Activated T-helper 1 cell treated with anti-CD3 and anti-CD28 coated beads, Interleukin-12 subunit alpha, Interleukin-12 subunit beta, Interleukin-2, Interleukin-4 antibody, amounts not matched to agents 30 ng/mL and 10 ng/mL and 1 ng/mL, durations not matched to agents 14 hours and 24 hours and 36 hours (primary cell): ENCODE data around the gene EIF3M. TPM values are rescaled to one million over a fixed set of nuclear protein-coding genes. Genes with fewer than 3 reads are reported as not detected.
"Not testable (repeated sequence)": the region's sequence is repeated elsewhere in the genome, so short reads cannot be mapped to it uniquely, and the experiment has no call there.

Experiments used
- DNase-seq: peaks from one replicate; pipeline ENCODE4 v3.0.0; 2021; ENCODE audit warnings: low spot score
- H3K27ac Mint-ChIP-seq: one replicate; pipeline ENCODE4 v1.8.0; 2021; ENCODE audit warnings: mild to moderate bottlenecking, mixed read lengths
- H3K27me3 Mint-ChIP-seq: one replicate; pipeline ENCODE4 v1.8.0; 2022; ENCODE audit warnings: mild to moderate bottlenecking, moderate library complexity, mixed read lengths; ENCODE audit not compliant: insufficient read depth
- H3K36me3 Mint-ChIP-seq: one replicate; pipeline ENCODE4 v1.8.0; 2021; ENCODE audit warnings: low read depth, mixed read lengths
- H3K4me1 Mint-ChIP-seq: one replicate; pipeline ENCODE4 v1.8.0; 2021; ENCODE audit warnings: low read depth, mixed read lengths
- H3K4me3 Mint-ChIP-seq: one replicate; pipeline ENCODE4 v1.8.0; 2021; ENCODE audit warnings: mild to moderate bottlenecking, moderate library complexity, mixed read lengths
- H3K9me3 Mint-ChIP-seq: one replicate; pipeline ENCODE4 v1.8.0; 2021; ENCODE audit warnings: mixed read lengths
- intact Hi-C: fragments of 100-400 bp; cut with micrococcal nuclease; formaldehyde crosslinking; loops from one replicate; pipeline ENCODE4 v1.15.1; 2024
- total RNA-seq: library from RNA; stranded (reverse); gene quantifications from 2 replicates; pipeline ENCODE4 v1.2.3, GENCODE V29; 2022

Gene EIF3M
- total RNA-seq, 1 donor from 2014 or later: 315 TPM

DNA sequence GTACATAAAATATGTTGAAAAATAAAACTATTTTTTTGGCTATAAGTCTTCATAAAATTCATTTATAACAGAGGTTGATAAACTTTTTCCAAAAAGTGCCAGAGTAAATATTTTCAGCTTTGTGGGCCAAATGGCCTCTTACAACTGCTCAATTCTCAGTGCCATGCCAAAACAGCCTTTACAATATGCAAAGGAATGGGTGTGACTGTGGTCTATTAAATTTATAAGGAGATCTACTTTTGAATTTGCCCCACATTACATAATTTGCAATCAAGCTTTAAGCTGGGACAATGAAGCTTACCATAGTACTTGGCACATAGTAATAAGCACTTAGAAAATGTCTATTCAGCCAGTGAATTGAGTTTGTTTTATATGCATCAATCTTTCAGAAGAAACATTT, 22.6 kb downstream of the EIF3M start:
- Mint-ChIP-seq H3K27ac (no peak overlapping the region), H3K27me3 (no peaks in the 10 kb centered on the region), H3K36me3 (peaks cover 38% of the 10 kb centered on the region), H3K4me3 (no peak overlapping the region), H3K9me3 (peaks cover 14% of the 10 kb centered on the region), H3K4me1 (no peaks in the 10 kb centered on the region)
- intact Hi-C loops: no loop called here
- no peak for DNase-seq

DNA sequence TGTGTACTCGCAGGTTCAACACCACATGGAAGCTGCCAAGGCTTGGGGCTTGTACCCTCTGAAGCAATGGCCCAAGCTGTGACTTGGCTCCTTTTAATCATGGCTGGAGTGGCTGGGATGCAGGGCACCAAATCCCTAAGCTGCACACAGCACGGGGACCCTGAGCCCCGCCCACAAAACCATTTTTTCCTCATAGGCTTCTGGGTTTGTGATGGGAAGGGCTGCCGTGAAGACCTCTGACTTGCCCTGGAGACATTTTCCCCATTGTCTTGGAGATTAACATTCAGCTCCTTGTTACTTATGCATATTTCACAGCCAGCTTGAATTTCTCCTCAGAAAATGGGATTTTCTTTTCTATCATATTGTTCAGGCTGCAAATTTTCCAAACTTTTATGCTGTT, 25.2 kb downstream of the EIF3M start:
- H3K9me3 Mint-ChIP-seq: peaks cover 14% of the 10 kb centered on the region
- H3K27ac Mint-ChIP-seq, H3K27me3 Mint-ChIP-seq, H3K4me1 Mint-ChIP-seq, intact Hi-C loops, H3K4me3 Mint-ChIP-seq, DNase-seq: not testable (repeated sequence)
- H3K36me3 Mint-ChIP-seq: peaks cover 30% of the 10 kb centered on the region

DNA sequence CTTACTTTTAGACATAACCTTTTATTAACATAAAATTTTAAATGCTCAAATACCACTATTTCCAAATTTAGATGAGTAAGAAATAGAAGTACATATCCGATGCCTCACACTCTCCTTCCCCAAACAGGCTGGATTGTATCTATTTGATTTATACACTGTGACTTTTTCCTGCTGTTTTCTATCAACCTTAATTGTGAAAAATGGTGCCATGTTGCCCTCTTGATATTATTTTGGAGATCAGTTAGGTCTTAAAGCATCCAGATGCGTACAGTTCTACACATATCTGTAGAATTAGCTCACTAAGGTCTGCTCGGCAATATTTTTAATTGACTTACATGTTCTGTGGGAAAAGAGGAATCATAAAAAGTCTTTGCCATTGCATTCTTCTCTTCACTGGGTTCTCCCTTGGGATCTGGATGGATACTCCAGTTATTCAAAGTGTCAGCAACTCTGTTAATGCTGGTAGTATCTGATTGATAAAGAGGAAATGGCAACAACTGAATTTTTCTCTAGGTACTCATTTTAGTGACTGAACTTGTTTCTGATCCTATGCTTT, 27.2 kb downstream of the EIF3M start:
- Mint-ChIP-seq H3K27me3 (no peaks in the 10 kb centered on the region), H3K9me3 (peaks cover 14% of the 10 kb centered on the region), H3K36me3 (peaks cover 21% of the 10 kb centered on the region), H3K4me1 (no peaks in the 10 kb centered on the region), H3K4me3 (no peak overlapping the region), H3K27ac (no peak overlapping the region)
- no peak for DNase-seq
- intact Hi-C loops: no loop called here

DNA sequence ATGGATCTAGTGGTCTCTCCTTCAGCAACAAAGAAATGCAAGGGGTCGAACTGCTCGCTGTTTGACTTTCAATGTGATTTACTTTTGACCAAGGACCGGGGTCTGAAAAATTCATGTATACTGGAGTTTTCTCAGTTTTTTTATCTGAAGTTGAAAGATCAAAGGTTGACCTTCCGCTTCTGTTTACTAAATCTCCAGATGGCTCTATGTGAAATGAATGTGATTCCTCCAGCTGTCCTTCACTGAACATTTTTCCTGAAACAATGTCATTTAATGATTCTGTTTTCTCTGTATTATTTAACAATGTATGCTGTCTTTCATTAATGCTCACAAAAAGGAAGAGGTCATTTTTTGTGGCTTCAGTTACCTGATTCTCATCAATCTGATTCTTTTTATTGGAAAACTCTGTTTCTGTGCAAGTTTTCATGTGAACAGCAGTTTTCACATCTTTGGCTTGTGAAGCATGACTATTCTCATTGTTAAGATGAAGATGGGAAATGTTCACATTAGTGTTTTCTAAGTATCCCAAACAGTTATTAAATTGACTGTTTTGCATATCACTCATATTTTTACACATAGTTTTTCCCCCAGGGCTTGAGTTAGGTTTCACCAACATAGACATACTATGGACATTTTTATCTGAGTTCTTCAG, 30.0 kb downstream of the EIF3M start:
- H3K36me3 Mint-ChIP-seq: peaks cover 7% of the 10 kb centered on the region
- no peak for DNase-seq
- no peak overlapping the region for H3K4me3 Mint-ChIP-seq
- intact Hi-C loops: no loop called here
- H3K27ac Mint-ChIP-seq: no peak overlapping the region
- H3K4me1 Mint-ChIP-seq: no peaks in the 10 kb centered on the region
- no peaks in the 10 kb centered on the region for H3K27me3 Mint-ChIP-seq
- peaks cover 4% of the 10 kb centered on the region for H3K9me3 Mint-ChIP-seq

DNA sequence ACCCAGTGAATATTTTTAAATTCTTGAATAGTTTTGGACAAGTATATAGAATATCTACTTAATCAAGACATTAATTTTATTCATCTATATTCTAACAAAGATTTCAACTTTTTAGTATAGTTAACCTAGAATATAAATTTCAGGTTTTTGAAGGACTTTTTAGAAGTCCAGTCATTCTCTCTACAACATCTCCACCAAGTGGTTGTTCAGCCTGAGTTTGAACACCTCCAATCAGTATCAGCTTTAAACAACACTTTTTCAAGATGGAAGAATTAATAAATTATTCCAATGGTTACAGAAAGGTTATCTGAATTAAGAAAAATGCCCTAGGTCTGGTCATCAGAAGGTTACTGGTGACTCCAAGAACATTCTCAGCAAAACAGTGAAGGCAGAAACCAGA, 31.8 kb downstream of the EIF3M start:
- H3K4me1 Mint-ChIP-seq: no peaks in the 10 kb centered on the region
- peaks cover 2% of the 10 kb centered on the region for H3K27me3 Mint-ChIP-seq
- no peak overlapping the region for H3K27ac Mint-ChIP-seq
- DNase-seq: no peak
- intact Hi-C loops: loop anchor here (1.0 kb wide), 1 partner anchor 292 kb away; no protein-coding TSS in a partner anchor
- H3K4me3 Mint-ChIP-seq: no peak overlapping the region
- H3K9me3 Mint-ChIP-seq: no peaks in the 10 kb centered on the region
- H3K36me3 Mint-ChIP-seq: no peaks in the 10 kb centered on the region

DNA sequence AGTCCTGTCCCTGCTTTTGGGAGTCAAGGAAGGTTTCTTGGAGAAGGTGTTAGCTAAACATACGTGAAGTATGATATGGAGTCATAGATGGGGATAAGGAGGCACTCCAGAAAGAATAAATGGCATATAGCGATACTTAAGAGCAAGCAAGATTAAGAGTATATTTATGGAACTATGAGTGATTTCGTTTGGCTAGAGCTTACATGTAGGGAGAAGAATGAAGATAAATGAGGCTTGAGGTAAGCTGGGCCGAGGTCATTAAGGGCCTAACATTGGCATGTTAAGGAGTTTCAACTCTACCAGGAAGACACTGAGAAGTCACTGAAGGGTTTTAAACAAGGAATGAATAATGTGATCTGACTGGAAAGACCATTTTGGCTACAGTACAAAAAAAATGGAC, 33.3 kb downstream of the EIF3M start:
- Mint-ChIP-seq H3K9me3 (no peaks in the 10 kb centered on the region), H3K27me3 (peaks cover 2% of the 10 kb centered on the region), H3K4me1 (no peaks in the 10 kb centered on the region), H3K4me3 (no peak overlapping the region), H3K36me3 (no peaks in the 10 kb centered on the region), H3K27ac (no peak overlapping the region)
- intact Hi-C loops: no loop called here
- DNase-seq: no peak

DNA sequence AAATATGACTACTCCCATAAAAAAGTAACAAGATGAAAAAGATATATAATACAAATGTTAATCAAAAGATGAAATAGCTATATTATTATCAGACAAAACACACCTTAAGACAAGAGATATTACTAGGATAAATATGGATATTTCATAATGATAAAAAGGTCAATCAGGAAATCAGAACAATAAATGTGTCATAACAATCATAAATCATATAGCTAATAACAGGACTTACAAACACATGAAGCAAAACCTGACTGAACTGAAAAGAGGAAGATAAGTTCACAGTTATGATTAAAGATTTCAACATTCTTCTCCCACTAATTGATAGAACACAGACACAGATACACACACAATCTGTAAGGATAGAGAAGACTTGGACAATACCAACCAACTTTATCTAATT, 47.2 kb downstream of the EIF3M start:
- DNase-seq: no peak
- H3K27ac Mint-ChIP-seq: no peak overlapping the region
- intact Hi-C loops: no loop called here
- H3K27me3 Mint-ChIP-seq: peaks cover 4% of the 10 kb centered on the region
- H3K9me3 Mint-ChIP-seq: no peaks in the 10 kb centered on the region
- H3K4me3 Mint-ChIP-seq: no peak overlapping the region
- no peaks in the 10 kb centered on the region for H3K4me1 Mint-ChIP-seq
- no peaks in the 10 kb centered on the region for H3K36me3 Mint-ChIP-seq

DNA sequence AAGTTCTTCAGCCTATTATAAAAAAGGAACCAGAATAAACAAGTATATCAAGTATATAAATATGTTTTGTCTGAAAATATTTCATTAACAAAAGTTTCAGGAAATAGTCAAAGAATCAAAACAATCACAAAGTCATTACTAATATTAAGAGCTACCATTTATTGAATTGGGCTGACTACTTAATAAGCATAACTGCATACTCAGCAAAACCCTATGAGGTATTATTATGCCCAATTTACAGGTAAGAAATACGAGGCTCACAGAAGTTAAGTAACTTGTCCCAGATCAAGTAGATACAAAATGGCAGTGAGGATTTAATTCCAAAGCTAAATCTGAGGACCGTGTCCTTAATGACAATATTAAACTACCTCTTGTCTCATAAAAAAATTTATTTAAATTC, 52.2 kb downstream of the EIF3M start:
- no peaks in the 10 kb centered on the region for H3K9me3 Mint-ChIP-seq
- no peaks in the 10 kb centered on the region for H3K4me1 Mint-ChIP-seq
- no peak for DNase-seq
- intact Hi-C loops: no loop called here
- H3K4me3 Mint-ChIP-seq: no peak overlapping the region
- peaks cover 4% of the 10 kb centered on the region for H3K27me3 Mint-ChIP-seq
- no peak overlapping the region for H3K27ac Mint-ChIP-seq
- H3K36me3 Mint-ChIP-seq: no peaks in the 10 kb centered on the region

DNA sequence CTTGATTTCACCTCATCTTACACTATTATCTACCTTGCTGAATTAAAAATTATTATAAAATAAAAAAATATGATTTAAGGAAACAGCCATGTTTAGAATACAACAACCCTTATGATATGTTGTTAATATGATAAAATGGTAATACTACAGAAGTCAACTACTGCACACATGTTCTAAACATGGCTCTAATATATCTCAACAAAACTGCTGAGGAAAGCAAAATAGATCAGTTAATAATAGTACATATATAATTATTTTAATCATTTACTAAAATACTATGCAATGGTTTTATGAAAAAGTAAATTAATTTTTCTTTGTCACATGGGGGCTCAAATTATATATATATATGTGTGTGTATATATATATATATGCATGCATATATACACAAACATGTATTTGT, 57.7 kb downstream of the EIF3M start:
- Mint-ChIP-seq H3K27me3 (peaks cover under 1% of the 10 kb centered on the region), H3K9me3 (no peaks in the 10 kb centered on the region), H3K4me1 (no peaks in the 10 kb centered on the region), H3K36me3 (no peaks in the 10 kb centered on the region), H3K4me3 (no peak overlapping the region), H3K27ac (no peak overlapping the region)
- intact Hi-C loops: no loop called here
- no peak for DNase-seq

DNA sequence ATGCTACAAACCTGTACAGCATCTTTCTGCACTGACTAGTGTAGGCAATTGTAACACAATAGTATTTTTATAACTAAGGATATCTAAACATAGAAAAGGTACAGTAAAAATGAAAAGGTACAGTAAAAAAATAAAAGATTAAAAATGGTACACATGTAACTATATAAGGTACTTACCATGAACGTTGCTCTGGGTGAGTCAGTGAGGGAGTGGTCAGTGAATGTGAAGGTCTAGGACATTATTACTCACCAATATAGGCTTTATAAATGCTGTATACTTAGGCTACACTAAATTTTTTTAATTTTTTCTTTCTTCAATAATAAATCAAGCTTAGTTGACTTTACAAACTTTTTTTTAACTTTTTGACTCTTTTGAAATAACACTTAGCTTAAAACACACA, 59.9 kb downstream of the EIF3M start:
- H3K4me1 Mint-ChIP-seq: no peaks in the 10 kb centered on the region
- H3K27ac Mint-ChIP-seq: no peak overlapping the region
- H3K9me3 Mint-ChIP-seq: no peaks in the 10 kb centered on the region
- H3K36me3 Mint-ChIP-seq: no peaks in the 10 kb centered on the region
- no peak overlapping the region for H3K4me3 Mint-ChIP-seq
- intact Hi-C loops: no loop called here
- H3K27me3 Mint-ChIP-seq: peaks cover 9% of the 10 kb centered on the region
- no peak for DNase-seq

Other genes with a start within 250 kb of the EIF3M start
- gene WT1, start 148.3 kb upstream of the EIF3M start, total RNA-seq: not detected in 2 replicates
- 0.05 TPM in 1 of 2 replicates, not detected in the other for gene CCDC73, start 210.8 kb downstream of the EIF3M start, total RNA-seq
- 0.83 and 0.91 TPM in 2 replicates for gene PRRG4, start 246.1 kb downstream of the EIF3M start, total RNA-seq